AG09309 (cell line): ENCODE results near the gene OR7D2.

Experiments
- DNase-seq: peaks from one replicate; pipeline ENCODE4 v3.0.0-alpha.2; 2010; ENCODE audit warnings: low read depth
- H3K4me3 ChIP-seq: 2 replicates; pipeline ENCODE4 v1.5.1; 2011; ENCODE audit warnings: mild to moderate bottlenecking, low read depth, low read length, moderate library complexity; ENCODE audit not compliant: control insufficient read depth
- TF ChIP-seq, protein P1 (sequence below): IDR thresholded peaks from 2 replicates; pipeline ENCODE4 v1.5.1; 2011; ENCODE audit warnings: mild to moderate bottlenecking, low read depth, low read length, inconsistent platforms; ENCODE audit not compliant: insufficient read depth, control insufficient read depth; ENCODE audit errors: missing control alignments

OR7D2 gene

DNA sequence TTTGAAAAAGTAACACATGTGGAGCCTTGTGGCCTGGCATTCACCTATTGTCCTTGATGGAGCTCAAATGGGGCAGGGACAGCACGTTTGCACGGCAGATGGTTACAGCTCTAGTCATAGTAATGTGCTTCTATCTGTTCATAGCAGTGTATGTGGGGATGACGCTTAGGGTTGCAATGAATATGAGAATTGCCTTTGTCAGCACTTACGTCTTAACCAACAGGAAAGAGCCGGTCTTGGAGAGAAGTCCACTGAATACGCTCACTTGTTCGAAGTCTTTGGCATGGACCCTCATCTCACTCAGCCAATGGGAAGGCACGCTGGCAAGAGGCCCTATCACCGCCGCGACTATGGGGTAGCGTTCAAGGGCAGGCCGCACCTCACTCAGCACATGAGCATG lies 18.9 kb upstream of the OR7D2 start:
- H3K4me3 ChIP-seq, result no peak overlapping the region
- TF ChIP-seq, protein P1, sequence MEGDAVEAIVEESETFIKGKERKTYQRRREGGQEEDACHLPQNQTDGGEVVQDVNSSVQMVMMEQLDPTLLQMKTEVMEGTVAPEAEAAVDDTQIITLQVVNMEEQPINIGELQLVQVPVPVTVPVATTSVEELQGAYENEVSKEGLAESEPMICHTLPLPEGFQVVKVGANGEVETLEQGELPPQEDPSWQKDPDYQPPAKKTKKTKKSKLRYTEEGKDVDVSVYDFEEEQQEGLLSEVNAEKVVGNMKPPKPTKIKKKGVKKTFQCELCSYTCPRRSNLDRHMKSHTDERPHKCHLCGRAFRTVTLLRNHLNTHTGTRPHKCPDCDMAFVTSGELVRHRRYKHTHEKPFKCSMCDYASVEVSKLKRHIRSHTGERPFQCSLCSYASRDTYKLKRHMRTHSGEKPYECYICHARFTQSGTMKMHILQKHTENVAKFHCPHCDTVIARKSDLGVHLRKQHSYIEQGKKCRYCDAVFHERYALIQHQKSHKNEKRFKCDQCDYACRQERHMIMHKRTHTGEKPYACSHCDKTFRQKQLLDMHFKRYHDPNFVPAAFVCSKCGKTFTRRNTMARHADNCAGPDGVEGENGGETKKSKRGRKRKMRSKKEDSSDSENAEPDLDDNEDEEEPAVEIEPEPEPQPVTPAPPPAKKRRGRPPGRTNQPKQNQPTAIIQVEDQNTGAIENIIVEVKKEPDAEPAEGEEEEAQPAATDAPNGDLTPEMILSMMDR, result no peak
- no peak for DNase-seq

DNA sequence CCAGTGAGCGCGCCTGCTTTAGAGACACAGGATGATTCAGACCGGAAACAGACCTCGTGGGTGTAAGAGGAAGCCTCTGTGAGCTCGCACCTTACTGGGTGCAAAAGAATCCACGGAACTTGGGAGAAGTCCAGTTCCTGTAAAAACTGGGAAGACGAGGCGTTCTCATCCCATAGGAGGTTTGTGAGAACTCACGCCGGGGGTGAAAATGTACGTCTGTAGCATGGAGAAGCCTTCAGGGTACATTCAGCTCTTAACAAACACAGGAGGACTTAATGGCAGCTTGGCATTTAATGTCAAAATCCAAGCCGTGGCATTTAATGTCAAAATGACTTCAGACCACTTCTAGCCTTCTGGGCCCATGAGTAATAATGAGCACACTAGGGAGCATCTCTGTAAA lies 17.4 kb upstream of the OR7D2 start:
- H3K4me3 ChIP-seq, result no peak overlapping the region
- TF ChIP-seq, protein P1, result no peak
- no peak for DNase-seq

DNA sequence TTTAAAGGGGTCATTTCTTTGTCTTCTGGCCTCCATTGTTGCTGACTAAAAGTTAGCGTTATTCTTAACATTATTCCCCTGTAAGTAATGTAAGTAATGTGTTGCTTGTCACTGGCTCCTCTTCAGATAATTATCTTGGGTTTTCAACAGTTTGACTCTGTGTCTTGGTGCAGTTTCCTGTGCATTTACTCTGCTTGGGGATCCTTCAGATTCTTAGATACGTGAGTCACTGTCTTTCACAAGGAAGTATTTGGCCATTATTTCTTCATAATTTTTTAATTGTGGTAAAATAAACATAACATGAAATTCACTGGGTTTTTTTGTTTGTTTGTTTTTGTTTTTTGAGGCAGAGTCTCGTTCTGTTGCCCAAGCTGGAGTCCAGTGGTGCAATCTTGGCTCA lies 13.5 kb upstream of the OR7D2 start:
- no peak for DNase-seq
- TF ChIP-seq, protein P1, result no peak

DNA sequence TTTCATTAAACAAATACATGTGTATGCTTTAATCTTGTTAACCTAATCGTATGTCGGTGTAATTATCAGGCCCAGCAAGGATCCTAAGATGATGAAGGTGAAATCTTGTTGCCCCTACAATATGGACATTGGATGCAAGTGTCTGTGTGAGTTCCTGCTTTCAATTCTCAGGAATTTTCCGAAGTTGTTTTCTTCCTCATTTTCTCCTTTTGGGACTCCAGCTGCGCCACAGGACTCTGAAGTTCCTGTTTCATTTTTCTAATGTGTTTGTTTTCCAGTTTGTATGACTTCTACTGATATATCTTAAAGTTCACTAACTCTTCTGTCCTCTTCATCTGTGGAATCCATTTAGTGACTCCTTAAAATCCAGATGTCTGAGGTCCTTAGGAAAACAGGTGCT lies 11.9 kb upstream of the OR7D2 start:
- no peak for DNase-seq
- H3K4me3 ChIP-seq, result no peak overlapping the region
- TF ChIP-seq, protein P1, result no peak

More for the DNA sequence above, 13.5 kb upstream of the OR7D2 start:
- H3K4me3 ChIP-seq, result no peak overlapping the region

DNA sequence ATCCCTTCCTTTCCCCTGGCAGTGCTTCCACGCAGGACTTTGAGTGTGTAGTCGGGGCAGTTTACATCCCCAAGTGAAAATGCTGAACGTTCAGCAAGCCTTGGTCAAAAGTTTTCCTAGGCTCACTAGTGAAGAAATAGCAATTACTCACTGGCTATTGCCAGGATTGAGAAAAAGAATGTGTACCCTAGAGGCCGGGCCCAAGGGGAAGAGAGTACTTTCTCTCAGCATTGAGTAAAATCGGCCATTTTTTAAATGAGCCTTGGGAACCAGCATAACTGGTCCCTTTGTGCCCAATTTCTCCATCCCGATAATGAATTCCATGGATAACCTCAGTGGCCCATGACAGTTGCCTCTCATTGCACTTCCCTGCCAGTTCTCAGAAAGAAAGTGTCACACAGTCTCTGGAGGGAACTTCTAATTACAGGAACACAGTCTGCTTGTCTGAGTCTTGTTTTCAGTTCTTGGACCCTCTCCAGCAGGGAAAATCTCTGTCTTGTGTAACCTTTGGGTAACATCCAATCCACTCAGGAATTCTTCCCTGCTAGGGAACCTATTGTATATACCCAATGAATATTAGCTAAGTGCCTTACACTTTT lies 7.3 kb upstream of the OR7D2 start:
- DNase-seq, result no peak
- no peak overlapping the region for H3K4me3 ChIP-seq
- TF ChIP-seq, protein P1, result no peak

DNA sequence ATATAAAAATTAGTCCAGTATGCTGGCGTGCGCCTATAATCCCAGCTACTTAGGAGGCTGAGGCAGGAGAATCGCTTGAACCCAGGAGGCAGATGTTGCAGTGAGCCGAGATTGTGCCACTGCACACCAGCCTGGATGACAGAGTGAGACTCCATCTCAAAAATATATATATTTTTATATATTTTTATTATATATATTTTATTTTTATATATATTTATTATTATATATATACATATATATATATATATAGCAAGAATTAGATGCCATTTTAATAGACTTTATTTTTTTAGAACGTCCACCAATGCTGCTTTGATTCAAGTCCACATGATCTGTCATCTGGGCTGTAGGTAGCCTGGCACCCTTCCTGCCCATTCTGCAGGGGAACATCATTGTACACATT lies 3.5 kb upstream of the OR7D2 start:
- no peak for DNase-seq
- TF ChIP-seq, protein P1, result no peak

DNA sequence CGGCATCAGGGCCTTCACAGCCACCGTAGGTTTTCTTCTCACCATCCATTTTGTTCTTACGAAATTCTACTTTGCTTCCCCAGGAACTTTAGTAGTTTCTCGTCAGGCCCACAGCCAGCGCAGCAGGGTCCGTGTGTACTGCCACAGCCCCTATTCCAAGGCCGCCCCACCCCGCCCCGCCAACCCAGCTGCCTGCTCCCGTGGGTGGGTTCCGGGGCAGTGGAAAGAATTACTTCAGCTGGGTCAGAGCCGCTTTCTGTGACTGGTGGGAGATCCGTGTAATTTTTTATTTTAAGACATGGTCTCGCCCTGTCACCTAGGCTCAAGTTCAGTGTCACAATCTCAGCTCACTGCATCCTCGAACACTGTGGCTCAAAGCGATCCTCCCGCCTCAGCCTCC lies 4.2 kb downstream of the OR7D2 start:
- no peak for DNase-seq
- TF ChIP-seq, protein P1, result no peak

More for the DNA sequence above, 3.5 kb upstream of the OR7D2 start:
- no peak overlapping the region for H3K4me3 ChIP-seq

More for the DNA sequence above, 4.2 kb downstream of the OR7D2 start:
- no peak overlapping the region for H3K4me3 ChIP-seq
